ENCODE results near the gene LCNL1. TPM values are rescaled to one million over a fixed set of nuclear protein-coding genes. Genes with fewer than 3 reads are reported as not detected.

LCNL1 gene
- total RNA-seq, 4 donors from 2014 or later, result 0.36 to 0.37 TPM; not detected in 2

- H3K4me3 ChIP-seq (ENCODE audit: low read depth, poor library complexity, severe bottlenecking), result no peak overlapping the region
- no peak for DNase-seq (ENCODE audit: low spot score in 2 of 2)
- no peak for TF ChIP-seq POLR2A (IDR thresholded peaks at IDR 0.05)
- TF ChIP-seq, protein P1, sequence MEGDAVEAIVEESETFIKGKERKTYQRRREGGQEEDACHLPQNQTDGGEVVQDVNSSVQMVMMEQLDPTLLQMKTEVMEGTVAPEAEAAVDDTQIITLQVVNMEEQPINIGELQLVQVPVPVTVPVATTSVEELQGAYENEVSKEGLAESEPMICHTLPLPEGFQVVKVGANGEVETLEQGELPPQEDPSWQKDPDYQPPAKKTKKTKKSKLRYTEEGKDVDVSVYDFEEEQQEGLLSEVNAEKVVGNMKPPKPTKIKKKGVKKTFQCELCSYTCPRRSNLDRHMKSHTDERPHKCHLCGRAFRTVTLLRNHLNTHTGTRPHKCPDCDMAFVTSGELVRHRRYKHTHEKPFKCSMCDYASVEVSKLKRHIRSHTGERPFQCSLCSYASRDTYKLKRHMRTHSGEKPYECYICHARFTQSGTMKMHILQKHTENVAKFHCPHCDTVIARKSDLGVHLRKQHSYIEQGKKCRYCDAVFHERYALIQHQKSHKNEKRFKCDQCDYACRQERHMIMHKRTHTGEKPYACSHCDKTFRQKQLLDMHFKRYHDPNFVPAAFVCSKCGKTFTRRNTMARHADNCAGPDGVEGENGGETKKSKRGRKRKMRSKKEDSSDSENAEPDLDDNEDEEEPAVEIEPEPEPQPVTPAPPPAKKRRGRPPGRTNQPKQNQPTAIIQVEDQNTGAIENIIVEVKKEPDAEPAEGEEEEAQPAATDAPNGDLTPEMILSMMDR (IDR thresholded peaks at IDR 0.05), result no peak
- intact Hi-C loops (cut with DNase I; ENCODE audit: low total_unique reads), result loop anchor here (10.0 kb wide), 1 partner anchor 87 kb away; the partner anchor contains the start of gene MAMDC4
- 85 to 93% methylated on average over 23 to 25 of the region's 60 CpGs for WGBS, 2 donors
These were observed 40.5 kb upstream of the LCNL1 start for GRCh38 chr9:136942112-136942880.

- WGBS, 2 donors, result 85 to 94% methylated on average over 16 of the region's 16 CpGs
- TF ChIP-seq, protein P1 (IDR thresholded peaks at IDR 0.05), result no peak
- TF ChIP-seq POLR2A (IDR thresholded peaks at IDR 0.05), result no peak
- no peak overlapping the region for H3K4me3 ChIP-seq (ENCODE audit: low read depth, poor library complexity, severe bottlenecking)
- intact Hi-C loops (cut with DNase I; ENCODE audit: low total_unique reads), result loop anchor here (10.0 kb wide), 1 partner anchor 88 kb away; the partner anchor contains the start of gene MAMDC4
- DNase-seq (ENCODE audit: low spot score in 2 of 2), result no peak
These were observed 39.9 kb upstream of the LCNL1 start for GRCh38 chr9:136942881-136943230.

- 29 to 43% methylated on average over 6 to 32 of the region's 61 CpGs for WGBS, 2 donors
- TF ChIP-seq, protein P1 (IDR thresholded peaks at IDR 0.05), result no peak
- no peak for TF ChIP-seq POLR2A (IDR thresholded peaks at IDR 0.05)
- intact Hi-C loops (cut with DNase I; ENCODE audit: low total_unique reads), result loop anchor here (10.0 kb wide), 1 partner anchor 89 kb away; the partner anchor contains the start of gene MAMDC4
- peak overlapping the region; percentile 69 for H3K4me3 ChIP-seq (ENCODE audit: low read depth, poor library complexity, severe bottlenecking)
- DNase-seq (ENCODE audit: low spot score in 2 of 2), result no peak
These were observed 39.2 kb upstream of the LCNL1 start for GRCh38 chr9:136943291-136944211.

- H3K4me3 ChIP-seq (ENCODE audit: low read depth, poor library complexity, severe bottlenecking), result peak overlapping the region; percentile 69
- no peak for DNase-seq (ENCODE audit: low spot score in 2 of 2)
- 0% methylated on average over 12 to 17 of the region's 45 CpGs for WGBS, 2 donors
- no peak for TF ChIP-seq POLR2A (IDR thresholded peaks at IDR 0.05)
- TF ChIP-seq, protein P1 (IDR thresholded peaks at IDR 0.05), result no peak
- intact Hi-C loops (cut with DNase I; ENCODE audit: low total_unique reads), result loop anchor here (10.0 kb wide), 1 partner anchor 89 kb away; the partner anchor contains the start of gene MAMDC4
These were observed 38.6 kb upstream of the LCNL1 start for GRCh38 chr9:136944212-136944518.

- TF ChIP-seq, protein P1 (IDR thresholded peaks at IDR 0.05), result peak in 1 of 3 donors; percentile 88
- TF ChIP-seq POLR2A (IDR thresholded peaks at IDR 0.05), result no peak
- intact Hi-C loops (cut with DNase I; ENCODE audit: low total_unique reads), result loop anchor here (10.0 kb wide), 1 partner anchor 90 kb away; the partner anchor contains the start of gene MAMDC4
- H3K4me3 ChIP-seq (ENCODE audit: low read depth, poor library complexity, severe bottlenecking), result peak within 1 kb of the TSS; percentile 69
- WGBS, 2 donors, result 6 to 13% methylated on average over 22 to 36 of the region's 74 CpGs
- DNase-seq (ENCODE audit: low spot score in 2 of 2), result peak; percentile 87 to 98
These were observed 38.1 kb upstream of the LCNL1 start, which contains the start of the genes C8G and FBXW5 for GRCh38 chr9:136944519-136945332. TSS of gene C8G (plus strand) at chr9:136945243. CDS start at chr9:136945321, 78 bp downstream. TSS of gene FBXW5 (minus strand) at chr9:136944738. CDS start at chr9:136944083, 655 bp downstream.

All from lower leg skin (tissue), 4 donors.